GM19099 (cell line): Measurements from ENCODE around the gene KCNJ9.

Source experiments
- POLR2A ChIP-seq: IDR thresholded peaks from 3 replicates; pipeline ENCODE4 v1.6.1; 2011; ENCODE audit warnings: low read depth; ENCODE audit not compliant: insufficient read length; ENCODE audit errors: extremely low read depth

Gene KCNJ9

DNA sequence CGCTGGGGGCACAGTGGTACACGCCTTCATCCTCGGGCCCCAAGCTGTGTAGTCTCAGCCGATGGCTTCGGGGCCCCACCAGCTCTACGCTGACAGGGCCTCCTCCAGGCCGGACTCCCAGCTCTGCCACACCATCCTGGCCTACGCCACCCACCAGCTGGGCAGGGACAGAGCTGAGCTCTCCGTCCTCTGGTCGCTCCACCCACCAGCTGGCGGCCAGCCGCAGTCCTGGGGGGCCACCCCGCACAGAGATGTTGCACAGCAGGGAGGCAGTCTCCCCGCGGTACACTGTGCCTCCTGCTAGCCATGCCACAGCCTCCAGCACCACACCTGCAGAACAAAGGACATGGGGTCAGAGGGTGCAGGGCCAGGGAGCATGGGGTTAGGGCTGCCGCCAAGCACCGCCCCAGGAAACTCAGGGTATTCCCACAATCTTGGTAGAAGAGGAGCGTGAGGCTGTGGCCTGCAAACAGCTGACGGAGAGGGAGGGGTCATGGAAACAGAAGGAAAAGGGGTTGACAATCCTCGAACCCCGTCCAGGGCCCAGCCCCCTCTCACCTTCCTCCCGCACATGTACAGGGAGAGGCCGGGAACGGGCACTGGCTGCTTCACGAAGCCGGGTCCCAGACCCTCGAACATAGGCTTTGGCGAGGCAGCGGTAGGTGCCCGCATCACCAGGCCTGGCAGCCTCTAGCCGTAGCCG lies 11.2 kb downstream of the KCNJ9 start:
- no peak for TF ChIP-seq POLR2A

DNA sequence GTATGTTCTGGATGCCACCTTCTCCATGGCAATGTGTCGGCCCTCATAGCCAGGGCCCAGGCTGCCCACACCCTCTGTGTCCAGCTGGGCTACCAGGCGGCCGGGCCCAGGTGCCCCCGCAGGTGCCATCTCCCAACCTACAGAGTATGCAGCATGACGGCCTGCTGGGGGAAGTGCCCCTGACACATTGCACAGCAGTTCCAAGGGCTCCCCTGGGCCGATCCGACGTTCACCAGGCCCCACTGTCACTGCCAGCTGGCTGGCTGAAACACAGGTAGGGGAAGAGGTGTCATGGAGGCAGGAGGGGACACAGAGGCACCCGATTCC lies 11.7 kb downstream of the KCNJ9 start:
- no peak for TF ChIP-seq POLR2A

DNA sequence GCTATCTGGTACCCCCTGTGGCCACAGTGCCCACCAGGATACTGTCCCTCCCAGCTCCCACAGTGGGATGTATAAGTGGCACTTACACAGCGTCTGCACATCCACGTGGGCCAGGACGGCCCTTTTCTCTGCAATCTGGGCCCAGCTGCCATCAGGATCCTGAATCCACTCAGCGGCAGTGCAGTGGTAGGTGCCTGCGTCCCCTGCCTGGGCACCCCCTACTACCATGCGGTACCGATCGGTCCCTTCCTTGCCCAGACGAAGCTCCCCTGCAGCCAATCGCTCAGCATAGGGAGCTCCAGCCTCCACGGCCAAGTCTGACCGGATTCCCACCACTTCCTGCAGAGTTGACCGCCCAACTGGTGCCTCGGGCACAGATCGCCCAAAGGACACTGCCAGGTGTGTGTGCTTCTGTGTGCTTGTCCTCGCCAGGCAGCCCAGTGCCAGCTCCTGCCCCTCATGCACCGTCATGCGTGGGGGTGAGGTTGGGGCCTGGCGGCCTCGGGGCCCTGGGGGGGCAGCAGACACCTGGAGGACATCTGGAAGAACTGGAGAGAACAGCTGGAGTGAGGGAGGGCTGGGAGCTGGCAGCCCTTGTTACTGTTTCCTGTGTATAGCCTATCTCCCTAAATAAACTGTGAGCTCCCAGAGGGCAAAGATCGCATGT lies 12.4 kb downstream of the KCNJ9 start:
- TF ChIP-seq POLR2A: no peak

DNA sequence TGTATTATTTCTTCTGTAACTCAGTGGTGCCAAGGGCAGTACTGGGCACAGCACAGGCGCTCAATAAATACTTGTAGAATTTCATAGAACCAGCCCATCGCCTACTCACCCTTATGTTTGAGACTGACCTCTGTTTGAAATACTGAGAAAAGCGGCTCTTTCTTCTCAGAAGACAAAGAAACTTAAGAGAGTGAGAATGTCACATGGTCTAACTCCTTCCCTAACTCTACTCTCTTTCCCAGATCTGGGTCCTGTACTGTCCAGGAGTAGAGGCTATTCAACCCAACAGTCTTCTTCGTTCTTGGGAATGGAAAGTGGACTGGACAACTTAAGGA lies 12.9 kb downstream of the KCNJ9 start:
- TF ChIP-seq POLR2A: no peak

DNA sequence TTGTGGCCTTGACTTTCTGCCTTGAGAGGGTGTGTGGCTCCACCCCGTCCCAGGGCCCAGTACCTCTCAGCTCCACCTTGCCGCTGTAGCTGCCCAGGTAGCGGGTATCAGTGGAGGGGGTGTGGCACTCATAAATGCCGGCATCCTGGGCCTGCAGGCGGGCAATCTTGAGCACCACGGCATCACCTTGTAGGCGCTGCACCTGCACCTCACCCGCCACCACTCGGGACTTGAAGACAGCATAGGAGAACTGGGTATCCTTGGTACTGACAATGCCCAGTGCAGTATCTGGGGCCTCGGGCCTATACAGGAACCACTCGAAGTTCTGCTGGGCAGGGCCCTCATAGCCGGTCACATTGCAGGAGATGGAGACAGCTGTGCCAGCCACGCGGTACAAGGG lies 13.5 kb downstream of the KCNJ9 start:
- no peak for TF ChIP-seq POLR2A

DNA sequence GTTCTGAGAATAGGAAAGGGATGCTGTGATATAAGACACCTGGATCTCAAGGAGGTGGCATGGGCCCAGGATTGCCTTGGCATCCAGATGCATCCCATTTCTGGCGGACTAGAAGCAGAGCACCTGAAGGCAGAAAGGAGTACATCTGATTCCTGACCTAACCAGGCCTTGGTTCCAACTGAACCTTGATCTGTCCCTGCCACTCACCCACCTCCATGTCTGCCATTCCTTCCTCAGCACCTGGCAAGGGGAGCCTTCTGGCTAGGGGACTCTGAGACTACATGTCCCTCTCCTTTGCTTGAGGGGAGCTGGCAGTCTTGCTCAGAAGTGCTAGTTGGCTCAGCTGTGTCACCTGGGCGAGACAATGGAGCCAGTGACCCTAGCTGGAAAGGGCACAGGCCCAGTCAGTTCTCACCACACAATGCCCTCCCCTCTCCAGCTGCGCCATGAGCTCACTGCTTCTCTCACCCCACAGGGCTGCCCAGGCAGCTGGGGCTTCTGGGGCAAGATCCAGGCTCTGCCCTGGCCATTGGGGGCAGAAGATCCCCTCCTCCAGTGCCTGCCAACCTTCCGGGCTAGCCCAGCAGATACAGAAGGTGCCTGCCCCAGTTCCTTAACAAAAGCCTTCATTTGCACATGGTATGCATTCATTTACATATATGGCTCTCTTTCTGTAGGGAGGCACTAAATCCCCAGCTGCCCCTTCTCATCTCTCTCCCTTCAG lies 14.2 kb downstream of the KCNJ9 start:
- TF ChIP-seq POLR2A: no peak

DNA sequence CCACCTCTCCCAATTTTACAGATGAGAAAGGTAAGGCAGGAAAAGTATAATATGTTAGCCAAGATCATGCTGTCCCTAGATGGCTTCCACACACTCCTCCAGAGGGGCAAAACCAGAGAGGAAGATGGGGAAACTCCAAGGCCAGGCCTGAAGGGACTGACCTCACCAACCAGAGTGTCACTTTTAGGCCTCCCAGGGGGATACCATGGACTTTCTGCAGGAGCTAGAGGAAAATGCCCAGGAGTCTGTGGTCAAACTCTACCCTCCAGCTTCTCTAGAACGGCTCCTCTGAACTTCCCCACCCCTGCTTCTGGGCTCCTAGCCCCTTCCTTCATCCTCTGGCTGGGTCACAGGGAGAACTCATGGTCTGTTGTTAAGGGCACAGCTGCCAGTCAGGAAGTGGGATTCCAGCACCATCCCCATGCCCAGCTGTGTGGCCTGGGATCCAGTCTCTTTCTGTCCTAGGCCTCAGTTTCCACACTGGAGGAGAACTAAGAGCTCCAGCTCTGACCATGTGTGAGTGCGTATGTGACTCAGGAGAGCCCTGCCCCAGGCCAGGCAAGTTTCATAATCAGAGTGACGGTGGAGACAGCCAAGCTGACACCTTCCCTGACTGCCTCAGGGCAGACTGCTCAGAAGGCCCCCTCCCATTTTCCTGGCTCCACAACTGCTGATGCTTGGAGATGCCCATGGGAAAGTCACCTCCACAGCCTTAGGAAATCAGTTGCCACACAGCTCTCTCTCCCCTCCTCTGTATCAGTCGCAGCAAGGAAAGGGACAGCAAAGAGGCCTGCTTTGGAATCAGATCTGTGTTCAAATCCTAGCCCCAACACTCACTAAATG lies 15.2 kb downstream of the KCNJ9 start:
- no peak for TF ChIP-seq POLR2A

DNA sequence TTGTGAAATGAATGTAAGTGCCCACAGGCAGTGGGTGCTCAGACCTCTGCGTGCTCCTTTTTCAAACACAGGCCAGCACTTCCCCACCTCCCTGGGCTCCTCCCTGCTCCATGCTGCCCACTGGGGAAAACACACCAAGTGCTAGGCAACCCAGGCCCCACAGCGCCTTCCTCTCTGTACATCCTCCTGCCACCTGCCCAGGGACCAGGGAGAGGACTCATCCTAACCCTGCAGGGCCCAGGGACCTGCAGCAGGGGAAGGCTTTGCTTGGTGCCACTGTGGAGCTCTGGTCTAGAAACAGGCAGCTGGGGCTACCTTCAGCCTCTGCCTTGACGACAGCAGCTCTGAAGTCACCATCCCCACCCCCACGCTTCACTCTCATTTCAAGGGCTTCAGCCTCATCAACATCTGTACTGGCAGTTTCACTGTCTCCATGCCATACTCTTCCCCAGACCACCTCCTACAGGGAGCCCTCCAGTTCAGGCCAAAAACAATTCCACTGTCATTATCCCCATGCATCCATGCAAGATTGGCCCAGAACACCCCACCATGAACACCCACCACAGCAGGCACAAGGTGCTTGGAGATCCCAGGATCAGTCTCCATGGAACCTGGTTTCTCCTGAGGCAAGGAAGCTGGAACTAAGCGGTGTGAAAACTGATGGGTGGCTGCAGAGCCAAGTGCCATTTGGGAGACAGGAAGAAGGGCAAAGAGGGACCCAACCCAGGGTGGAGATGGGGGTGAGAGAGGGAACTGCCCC lies 16.0 kb downstream of the KCNJ9 start:
- TF ChIP-seq POLR2A: no peak

DNA sequence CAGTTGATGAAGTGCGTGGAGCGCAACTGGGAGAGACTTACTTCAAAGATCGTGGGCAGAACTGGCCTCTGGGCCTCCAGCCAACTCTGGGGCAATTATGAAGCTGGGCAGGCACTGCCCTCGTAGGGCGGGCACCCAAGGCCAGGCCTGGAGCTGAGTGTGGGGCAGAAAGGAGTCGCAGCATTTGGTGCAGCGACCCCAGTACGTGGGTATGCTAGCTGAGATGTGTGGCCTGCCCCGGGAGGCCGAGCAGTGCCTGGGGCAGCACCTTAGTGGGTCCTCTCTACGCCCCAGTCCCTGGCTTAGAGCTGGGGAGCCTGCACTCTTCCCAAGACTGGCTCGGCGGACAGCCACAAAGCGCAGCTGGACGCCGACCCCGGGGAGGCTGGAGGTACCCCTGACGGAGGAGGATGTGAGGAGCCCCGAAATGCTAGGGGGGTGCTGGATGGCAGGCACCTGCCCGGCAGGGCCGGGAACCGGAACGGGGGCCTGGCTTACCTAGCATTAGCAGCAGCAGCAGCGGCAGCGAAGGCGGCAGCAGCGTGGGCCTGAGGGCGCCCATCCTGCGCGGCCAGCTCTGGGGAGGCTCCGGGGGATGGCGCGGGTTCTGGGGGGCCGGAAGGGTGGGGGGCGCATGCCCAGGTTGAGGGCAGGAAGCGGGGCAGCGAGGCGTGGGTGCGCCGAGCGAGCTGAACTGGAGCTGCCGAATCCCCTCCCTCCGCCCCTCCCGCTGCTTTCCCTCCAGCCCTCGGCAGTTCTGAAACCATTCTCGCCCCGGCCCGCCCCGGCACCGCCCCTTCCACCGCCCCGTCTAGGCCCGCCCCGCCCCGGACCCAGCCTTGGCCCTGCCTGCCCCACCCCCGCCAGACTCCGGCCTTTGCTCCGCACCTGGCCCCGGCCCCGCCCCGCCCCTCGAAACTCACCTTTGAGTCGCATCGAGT lies 16.8 kb downstream of the KCNJ9 start, which contains the start of gene IGSF8:
IGSF8 (minus strand) TSS at position 709 of the 941 bp plus-strand sequence; CDS start at position 562, 147 bp downstream.
- TF ChIP-seq POLR2A: peak; percentile 39

DNA sequence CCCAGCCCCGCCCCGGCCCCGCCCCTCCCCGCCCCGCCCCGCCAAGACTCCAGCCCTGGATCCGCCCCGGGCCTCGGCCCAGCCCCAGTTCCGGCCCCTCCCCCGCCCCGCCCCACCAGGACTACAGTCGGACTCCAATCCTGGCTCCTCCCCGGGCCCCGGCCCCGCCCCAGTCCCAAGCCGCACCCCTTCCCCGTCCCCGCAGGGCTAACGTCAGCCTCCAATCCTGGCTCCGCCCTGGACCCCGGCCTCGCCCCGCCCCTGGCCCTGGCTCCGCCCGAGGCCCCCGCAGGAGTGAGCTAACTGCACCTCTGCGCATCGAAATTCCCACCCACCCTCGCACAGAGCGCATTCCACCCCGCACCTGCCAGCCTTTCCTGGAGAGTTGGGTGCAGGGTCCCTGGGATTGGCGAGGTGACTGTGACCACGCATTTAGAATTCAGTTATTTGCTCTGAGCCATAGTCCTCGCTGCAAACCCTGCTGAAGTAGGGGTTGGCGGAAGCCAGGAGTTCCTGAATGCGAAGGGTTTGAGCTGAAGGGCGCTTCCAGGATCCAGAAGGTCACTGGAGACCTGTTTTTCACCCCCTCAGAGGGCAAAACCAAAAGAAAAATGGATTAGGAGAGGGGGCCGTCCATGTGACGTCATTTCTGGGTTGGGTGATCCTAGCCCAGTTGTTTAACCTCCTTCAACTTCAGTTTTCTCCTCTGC lies 17.7 kb downstream of the KCNJ9 start:
- TF ChIP-seq POLR2A: peak; percentile 27

DNA sequence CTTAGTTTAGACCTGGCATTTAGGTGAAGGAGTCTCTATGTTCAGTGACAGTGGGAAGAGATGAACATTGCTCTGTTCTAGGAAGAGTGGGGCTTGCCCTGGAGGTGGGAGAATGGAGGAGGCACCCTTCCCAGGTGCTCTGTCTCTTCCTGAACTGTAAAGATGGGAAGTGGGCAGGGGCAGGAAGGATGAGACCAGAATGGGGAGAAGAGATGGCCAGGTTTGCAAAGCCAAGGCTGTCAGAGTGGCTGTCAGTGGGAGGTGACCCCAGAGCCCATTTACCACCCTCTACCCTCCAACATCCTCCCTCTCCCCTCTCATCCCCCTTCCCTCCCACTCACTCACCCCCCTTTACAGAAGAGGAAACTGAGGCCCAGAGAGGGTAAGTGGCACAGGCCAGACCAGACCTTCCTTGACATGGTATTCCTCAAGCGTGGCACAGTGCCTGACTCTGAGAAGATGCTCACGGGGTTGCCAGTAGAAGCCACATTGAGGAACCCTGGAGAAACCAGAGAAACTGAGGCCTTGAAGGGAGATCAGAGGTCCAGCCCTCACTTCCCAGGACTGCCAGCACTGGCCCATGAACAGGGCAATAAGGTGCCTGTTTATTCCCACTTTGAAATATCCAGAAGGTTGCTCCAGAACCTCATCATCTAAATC lies 18.5 kb downstream of the KCNJ9 start:
- TF ChIP-seq POLR2A: no peak

DNA sequence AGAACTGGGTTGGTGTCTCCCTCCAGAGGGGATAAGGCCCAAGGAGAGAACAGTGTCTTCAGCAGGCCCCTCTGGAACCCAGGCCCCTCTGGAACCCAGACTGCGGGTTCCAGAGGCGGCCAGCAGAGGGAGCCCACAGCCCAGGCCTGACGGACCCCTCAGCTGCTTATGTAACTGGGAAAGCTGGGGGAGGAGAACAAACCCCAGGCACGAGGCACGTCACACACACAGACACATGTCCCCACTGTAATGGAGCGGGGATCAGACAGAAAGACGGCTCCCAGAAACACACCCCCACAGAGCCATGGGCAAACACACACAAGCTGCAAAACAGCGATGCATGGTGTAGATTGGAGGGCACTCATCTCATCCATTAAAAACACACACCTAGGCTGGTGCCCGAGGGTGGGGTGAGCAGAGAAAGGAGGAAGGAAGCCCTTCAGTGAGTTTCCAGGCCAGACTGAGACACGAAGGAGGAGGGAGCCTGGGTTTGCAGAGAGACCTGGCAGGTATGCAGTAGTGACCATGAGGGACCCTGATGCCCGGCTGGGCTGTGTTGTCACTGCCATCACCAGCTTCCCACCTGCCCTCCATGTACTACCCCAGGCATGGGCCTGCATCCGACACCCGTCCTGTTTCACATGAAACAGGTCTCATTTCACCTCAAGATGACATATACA lies 19.8 kb downstream of the KCNJ9 start:
- no peak for TF ChIP-seq POLR2A
